NCI-H82 (cell line): ENCODE measurements around the gene NT5DC3.
"Not testable (repeated sequence)": the region's sequence is repeated elsewhere in the genome, so short reads cannot be mapped to it uniquely, and the experiment has no call there.

Source experiments
- DNase-seq: peaks from one replicate; lab custom pipeline; 2025; lab: John Stamatoyannopoulos, UW

NT5DC3 gene

GRCh38 chr12:103855036-103855712 is 14.1 kb upstream of the NT5DC3 start:
- no peak for DNase-seq

GRCh38 chr12:103854372-103854973 is 13.4 kb upstream of the NT5DC3 start:
- DNase-seq: no peak

GRCh38 chr12:103852498-103852997 is 11.5 kb upstream of the NT5DC3 start:
- no peak for DNase-seq

GRCh38 chr12:103851127-103851526 is 10.1 kb upstream of the NT5DC3 start:
- DNase-seq: no peak

GRCh38 chr12:103850429-103850828 is 9.4 kb upstream of the NT5DC3 start:
- peak; percentile 7 for DNase-seq

GRCh38 chr12:103848917-103849491 is 8.0 kb upstream of the NT5DC3 start:
- DNase-seq: no peak

GRCh38 chr12:103848143-103848542 is 7.1 kb upstream of the NT5DC3 start:
- DNase-seq: no peak

GRCh38 chr12:103846415-103846814 is 5.4 kb upstream of the NT5DC3 start:
- no peak for DNase-seq

- DNase-seq: no peak
Observed at GRCh38 chr12:103844305-103844704, 3.3 kb upstream of the NT5DC3 start.

GRCh38 chr12:103841690-103842584 is 903 bp upstream of the NT5DC3 start:
- peak; percentile 82 for DNase-seq

GRCh38 chr12:103840462-103840875 is 565 bp downstream of the NT5DC3 start:
- peak; percentile 60 for DNase-seq

- peak; percentile 52 for DNase-seq
Observed at GRCh38 chr12:103839609-103840461, 1.2 kb downstream of the NT5DC3 start.

GRCh38 chr12:103839103-103839502 is 1.9 kb downstream of the NT5DC3 start:
- DNase-seq: no peak

- DNase-seq: no peak
Observed at GRCh38 chr12:103838254-103838914, 2.6 kb downstream of the NT5DC3 start.

- no peak for DNase-seq
Observed at GRCh38 chr12:103836345-103836744, 4.7 kb downstream of the NT5DC3 start.

GRCh38 chr12:103835747-103836335 is 5.2 kb downstream of the NT5DC3 start:
- not testable (repeated sequence) for DNase-seq

GRCh38 chr12:103834942-103835341 is 6.1 kb downstream of the NT5DC3 start:
- no peak for DNase-seq

- no peak for DNase-seq
Observed at GRCh38 chr12:103833891-103834290, 7.1 kb downstream of the NT5DC3 start.

GRCh38 chr12:103833095-103833775 is 7.8 kb downstream of the NT5DC3 start:
- DNase-seq: no peak
